Osteocyte (in vitro differentiated cells): ENCODE results near the gene C5orf58. TPM values are rescaled to one million over a fixed set of nuclear protein-coding genes. Genes with fewer than 3 reads are reported as not detected.

Source experiments
- DNase-seq: peaks from one replicate; pipeline ENCODE4 v3.0.0; 2021; ENCODE audit warnings: mixed read lengths; ENCODE audit not compliant: unreplicated experiment; ENCODE audit errors: extremely low spot score
- H3K27ac Mint-ChIP-seq: one replicate; pipeline ENCODE4 v1.8.0; 2021; ENCODE audit warnings: mild to moderate bottlenecking, mixed read lengths; ENCODE audit not compliant: unreplicated experiment
- H3K27me3 Mint-ChIP-seq: one replicate; pipeline ENCODE4 v1.8.0; 2021; ENCODE audit warnings: mixed read lengths; ENCODE audit not compliant: unreplicated experiment
- H3K36me3 Mint-ChIP-seq: one replicate; pipeline ENCODE4 v1.8.0; 2021; ENCODE audit warnings: mixed read lengths; ENCODE audit not compliant: unreplicated experiment
- H3K4me1 Mint-ChIP-seq: one replicate; pipeline ENCODE4 v1.8.0; 2021; ENCODE audit warnings: mixed read lengths; ENCODE audit not compliant: unreplicated experiment
- H3K4me3 Mint-ChIP-seq: one replicate; pipeline ENCODE4 v1.8.0; 2021; ENCODE audit warnings: mild to moderate bottlenecking, moderate library complexity, mixed read lengths; ENCODE audit not compliant: unreplicated experiment
- H3K9me3 Mint-ChIP-seq: one replicate; pipeline ENCODE4 v1.8.0; 2021; ENCODE audit warnings: mixed read lengths; ENCODE audit not compliant: unreplicated experiment
- total RNA-seq: library from RNA; stranded (reverse); gene quantifications from 2 replicates; pipeline ENCODE4 v1.2.1, GENCODE V29; 2021
- TF ChIP-seq, protein P1 (sequence below): fragments of 200-600 bp; sonication (generic); IDR thresholded peaks from 2 replicates; pipeline ENCODE4 v1.5.0; 2021; ENCODE audit warnings: antibody characterized with exemption, mild to moderate bottlenecking, moderate library complexity

Gene C5orf58
- total RNA-seq, 1 donor from 2014 or later: not detected

DNA sequence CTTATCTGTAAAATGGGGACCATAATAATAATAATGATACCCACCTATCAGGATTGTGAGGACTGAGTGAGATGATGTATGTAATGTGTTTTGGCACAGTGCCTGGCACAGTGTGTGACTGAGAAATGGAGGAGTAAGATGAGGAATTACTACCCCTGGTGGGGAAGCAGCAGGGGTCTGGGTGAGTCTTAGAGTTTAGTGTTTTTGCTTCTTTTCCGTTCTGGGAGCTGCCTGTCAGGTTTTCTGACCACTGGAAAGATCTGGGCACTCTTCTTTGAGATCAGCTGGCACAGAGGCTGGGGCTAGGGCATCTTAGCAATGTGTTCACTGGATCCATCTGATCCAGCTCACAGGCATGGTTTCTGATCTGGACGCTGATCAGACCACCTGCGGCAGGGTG is 56.3 kb downstream of the C5orf58 start:
- no peak for DNase-seq
- Mint-ChIP-seq H3K27me3 (peaks cover 65% of the 10 kb centered on the region), H3K27ac (no peak overlapping the region), H3K36me3 (no peaks in the 10 kb centered on the region), H3K9me3 (peaks cover 8% of the 10 kb centered on the region), H3K4me3 (no peak overlapping the region), H3K4me1 (no peaks in the 10 kb centered on the region)
- TF ChIP-seq, protein P1, sequence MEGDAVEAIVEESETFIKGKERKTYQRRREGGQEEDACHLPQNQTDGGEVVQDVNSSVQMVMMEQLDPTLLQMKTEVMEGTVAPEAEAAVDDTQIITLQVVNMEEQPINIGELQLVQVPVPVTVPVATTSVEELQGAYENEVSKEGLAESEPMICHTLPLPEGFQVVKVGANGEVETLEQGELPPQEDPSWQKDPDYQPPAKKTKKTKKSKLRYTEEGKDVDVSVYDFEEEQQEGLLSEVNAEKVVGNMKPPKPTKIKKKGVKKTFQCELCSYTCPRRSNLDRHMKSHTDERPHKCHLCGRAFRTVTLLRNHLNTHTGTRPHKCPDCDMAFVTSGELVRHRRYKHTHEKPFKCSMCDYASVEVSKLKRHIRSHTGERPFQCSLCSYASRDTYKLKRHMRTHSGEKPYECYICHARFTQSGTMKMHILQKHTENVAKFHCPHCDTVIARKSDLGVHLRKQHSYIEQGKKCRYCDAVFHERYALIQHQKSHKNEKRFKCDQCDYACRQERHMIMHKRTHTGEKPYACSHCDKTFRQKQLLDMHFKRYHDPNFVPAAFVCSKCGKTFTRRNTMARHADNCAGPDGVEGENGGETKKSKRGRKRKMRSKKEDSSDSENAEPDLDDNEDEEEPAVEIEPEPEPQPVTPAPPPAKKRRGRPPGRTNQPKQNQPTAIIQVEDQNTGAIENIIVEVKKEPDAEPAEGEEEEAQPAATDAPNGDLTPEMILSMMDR: no peak

DNA sequence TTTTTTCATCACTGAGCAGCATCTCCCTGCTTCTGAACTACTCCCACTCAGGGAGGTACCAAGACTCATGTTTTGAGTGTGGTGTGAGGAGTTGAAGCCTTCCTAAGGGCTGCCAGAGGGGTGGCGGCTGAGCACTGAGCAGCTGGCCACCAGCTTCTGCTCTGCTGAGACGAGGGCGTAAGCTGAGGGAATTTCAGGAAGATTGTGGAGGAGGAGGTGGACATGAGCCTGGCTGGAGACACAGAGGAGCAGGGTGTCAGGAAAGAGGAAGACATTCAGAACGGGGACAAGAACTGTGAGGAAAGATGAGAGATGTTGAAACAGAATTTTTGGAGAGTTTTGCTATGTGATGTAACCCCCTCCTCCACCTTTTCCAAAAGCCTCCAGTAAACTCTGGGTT is 57.0 kb downstream of the C5orf58 start:
- H3K27me3 Mint-ChIP-seq: peaks cover 72% of the 10 kb centered on the region
- H3K27ac Mint-ChIP-seq: no peak overlapping the region
- no peaks in the 10 kb centered on the region for H3K4me1 Mint-ChIP-seq
- no peaks in the 10 kb centered on the region for H3K36me3 Mint-ChIP-seq
- TF ChIP-seq, protein P1: no peak
- no peak for DNase-seq
- H3K9me3 Mint-ChIP-seq: peaks cover 8% of the 10 kb centered on the region
- H3K4me3 Mint-ChIP-seq: no peak overlapping the region

DNA sequence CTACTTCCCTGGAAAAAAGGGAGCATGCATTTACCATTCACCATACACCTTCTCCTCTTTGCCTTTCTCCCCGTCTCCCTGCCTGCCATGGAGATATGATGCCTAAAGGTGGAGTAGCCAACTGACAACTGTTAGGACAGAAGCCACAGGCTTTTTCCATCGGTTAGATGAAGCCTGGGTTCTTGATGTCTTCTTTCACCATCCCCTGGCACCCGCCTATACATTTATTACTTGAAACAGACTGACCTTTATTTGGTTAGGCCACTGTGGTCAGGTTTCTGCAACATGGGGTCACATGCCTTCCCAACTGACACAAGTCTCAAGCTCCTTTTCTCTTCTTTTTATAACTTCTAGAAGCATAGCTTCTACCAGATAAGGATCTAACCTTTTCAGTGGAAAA is 57.7 kb downstream of the C5orf58 start:
- Mint-ChIP-seq H3K4me1 (no peaks in the 10 kb centered on the region), H3K4me3 (no peak overlapping the region), H3K9me3 (peaks cover 4% of the 10 kb centered on the region), H3K27ac (no peak overlapping the region), H3K27me3 (peaks cover 74% of the 10 kb centered on the region), H3K36me3 (no peaks in the 10 kb centered on the region)
- no peak for DNase-seq
- TF ChIP-seq, protein P1: no peak

DNA sequence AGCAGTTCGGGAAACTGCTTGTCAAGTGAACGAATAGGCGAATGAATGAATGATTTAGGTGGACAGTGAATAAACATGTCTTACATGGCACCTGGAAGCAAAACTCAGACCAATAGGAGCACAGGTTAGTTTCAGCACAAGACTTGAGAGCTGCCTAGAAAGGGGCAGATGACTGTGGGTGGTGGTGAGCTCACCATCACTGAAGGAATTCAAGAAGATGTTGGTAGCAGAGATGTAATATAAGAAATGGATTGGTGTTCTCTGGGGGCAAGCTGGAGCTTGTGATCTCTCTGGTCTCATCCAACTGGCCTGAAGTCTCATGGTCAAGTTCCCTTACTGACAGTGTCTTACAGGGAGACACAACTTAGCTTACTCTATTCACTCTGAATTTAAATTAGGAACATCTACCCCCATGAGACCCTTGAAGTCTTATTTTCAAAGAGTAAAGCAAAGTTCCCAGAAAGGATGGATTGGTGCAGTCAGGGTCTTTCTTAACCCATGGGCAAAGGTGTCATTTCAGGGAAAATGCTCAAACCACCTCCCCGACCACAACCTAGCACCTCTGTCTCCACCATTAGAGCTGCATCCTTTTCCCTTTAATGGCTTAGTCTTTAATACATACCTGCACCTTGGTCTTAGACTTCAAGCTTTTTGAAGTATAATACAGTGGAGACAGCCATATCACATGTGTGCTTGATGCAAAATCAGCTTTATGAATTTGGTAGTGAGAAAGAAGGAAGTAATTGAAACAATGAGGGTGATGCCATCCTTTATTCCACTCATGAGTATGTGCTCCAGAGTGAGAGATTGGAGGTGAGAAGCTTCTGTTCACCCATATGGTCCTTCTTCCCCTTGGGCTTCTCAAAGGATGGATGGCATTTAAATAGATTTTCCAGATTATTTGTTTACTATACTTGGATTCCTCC is 59.7 kb downstream of the C5orf58 start:
- no peaks in the 10 kb centered on the region for H3K4me1 Mint-ChIP-seq
- peaks cover 76% of the 10 kb centered on the region for H3K27me3 Mint-ChIP-seq
- H3K27ac Mint-ChIP-seq: no peak overlapping the region
- no peaks in the 10 kb centered on the region for H3K36me3 Mint-ChIP-seq
- H3K9me3 Mint-ChIP-seq: peaks cover 4% of the 10 kb centered on the region
- TF ChIP-seq, protein P1: no peak
- DNase-seq: no peak
- no peak overlapping the region for H3K4me3 Mint-ChIP-seq

DNA sequence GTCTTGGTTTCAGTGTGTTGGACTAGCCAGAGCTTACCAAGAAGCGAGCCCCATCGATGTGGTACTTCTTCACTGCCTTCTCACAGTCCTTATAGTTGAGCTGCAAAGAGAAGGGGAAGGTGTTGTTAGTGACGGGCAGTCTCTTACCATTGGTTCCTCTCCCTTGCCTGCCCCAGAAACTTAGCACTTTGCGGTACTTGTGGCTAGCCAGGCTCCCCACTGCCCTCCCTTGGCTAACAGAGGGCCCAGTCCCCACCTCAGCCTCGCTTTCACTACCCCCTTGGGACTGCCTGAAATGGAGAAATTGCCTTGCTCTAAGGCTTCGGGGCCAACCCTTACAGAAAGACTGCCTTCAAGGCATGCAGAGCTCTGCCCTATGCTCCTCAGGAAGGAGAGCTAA is 60.5 kb downstream of the C5orf58 start:
- Mint-ChIP-seq H3K9me3 (peaks cover 4% of the 10 kb centered on the region), H3K4me1 (no peaks in the 10 kb centered on the region), H3K27ac (no peak overlapping the region), H3K27me3 (peaks cover 78% of the 10 kb centered on the region), H3K4me3 (no peak overlapping the region), H3K36me3 (no peaks in the 10 kb centered on the region)
- TF ChIP-seq, protein P1: no peak
- DNase-seq: no peak
